ENCODE data around the gene NEDD8.

NEDD8 gene

DNA sequence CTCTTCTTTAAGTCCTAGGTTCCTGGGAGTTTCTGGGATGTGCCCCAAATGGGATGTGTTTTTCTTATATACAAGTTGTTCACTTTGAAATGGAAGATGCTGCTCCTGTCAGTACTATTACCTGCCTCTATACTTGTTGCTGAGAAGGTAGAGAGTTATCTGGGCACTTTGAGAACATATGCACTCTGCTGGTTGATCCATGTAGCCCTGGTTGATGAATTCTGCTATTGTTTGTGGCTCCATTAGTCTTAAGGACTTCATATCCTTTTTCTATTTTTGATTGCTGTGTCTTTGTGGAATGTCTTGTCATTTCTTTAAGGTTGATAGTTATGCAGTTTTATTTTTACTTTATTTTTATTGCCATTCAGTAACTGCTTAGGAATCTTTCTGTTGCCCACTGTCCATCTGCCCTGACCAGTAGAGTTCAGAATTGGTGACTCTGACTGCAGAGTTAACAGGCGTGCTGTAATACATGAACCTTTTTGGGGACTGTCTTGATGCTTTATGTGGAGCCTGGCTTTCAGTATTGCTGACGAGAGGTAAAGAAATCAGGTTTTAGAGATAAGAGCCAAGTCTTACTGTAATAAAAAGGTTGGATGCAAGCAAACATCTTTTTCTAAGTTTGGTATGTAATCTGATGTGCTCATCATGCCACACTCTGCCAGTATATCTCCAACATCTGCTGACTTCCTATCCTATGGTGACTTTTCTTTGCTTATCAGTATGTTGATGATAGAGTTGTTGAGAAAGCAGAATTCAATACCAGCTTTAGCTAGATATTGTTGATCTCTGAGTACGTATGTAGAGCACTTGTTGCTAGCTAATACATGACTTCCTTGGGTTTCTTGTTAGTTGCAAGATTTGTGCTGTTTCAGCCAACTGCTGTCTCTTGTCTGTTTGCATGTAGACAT is 2.2 kb upstream of the NEDD8 start:
- H3K4me3 ChIP-seq (ENCODE audit: control insufficient read depth, low read depth, low read length), result no peak overlapping the region
- TF ChIP-seq, protein P1, sequence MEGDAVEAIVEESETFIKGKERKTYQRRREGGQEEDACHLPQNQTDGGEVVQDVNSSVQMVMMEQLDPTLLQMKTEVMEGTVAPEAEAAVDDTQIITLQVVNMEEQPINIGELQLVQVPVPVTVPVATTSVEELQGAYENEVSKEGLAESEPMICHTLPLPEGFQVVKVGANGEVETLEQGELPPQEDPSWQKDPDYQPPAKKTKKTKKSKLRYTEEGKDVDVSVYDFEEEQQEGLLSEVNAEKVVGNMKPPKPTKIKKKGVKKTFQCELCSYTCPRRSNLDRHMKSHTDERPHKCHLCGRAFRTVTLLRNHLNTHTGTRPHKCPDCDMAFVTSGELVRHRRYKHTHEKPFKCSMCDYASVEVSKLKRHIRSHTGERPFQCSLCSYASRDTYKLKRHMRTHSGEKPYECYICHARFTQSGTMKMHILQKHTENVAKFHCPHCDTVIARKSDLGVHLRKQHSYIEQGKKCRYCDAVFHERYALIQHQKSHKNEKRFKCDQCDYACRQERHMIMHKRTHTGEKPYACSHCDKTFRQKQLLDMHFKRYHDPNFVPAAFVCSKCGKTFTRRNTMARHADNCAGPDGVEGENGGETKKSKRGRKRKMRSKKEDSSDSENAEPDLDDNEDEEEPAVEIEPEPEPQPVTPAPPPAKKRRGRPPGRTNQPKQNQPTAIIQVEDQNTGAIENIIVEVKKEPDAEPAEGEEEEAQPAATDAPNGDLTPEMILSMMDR (conservative IDR thresholded peaks at IDR 0.05; ENCODE audit: control insufficient read depth, insufficient read depth, low read depth, low read length), result no peak
- DNase-seq (ENCODE audit: low read depth), result no peak

DNA sequence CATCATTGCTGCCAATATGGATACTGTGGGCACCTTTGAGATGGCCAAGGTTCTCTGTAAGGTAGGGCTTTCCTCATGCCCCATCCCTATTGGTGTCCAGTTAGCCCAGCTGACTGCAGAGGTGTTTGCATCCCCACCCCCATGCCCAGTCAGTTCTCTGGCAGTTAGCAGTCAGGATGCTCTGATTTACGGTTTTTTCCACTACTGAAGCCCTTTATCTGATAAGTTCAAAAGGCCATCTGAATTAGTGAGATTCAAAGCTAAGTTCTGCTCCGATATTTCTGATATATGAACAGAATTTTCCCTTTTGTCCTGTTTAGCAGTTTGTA is 1.3 kb upstream of the NEDD8 start:
- no peak for DNase-seq (ENCODE audit: low read depth)
- TF ChIP-seq, protein P1 (conservative IDR thresholded peaks at IDR 0.05; ENCODE audit: control insufficient read depth, insufficient read depth, low read depth, low read length), result no peak
- H3K4me3 ChIP-seq (ENCODE audit: control insufficient read depth, low read depth, low read length), result peak overlapping the region; percentile 92

DNA sequence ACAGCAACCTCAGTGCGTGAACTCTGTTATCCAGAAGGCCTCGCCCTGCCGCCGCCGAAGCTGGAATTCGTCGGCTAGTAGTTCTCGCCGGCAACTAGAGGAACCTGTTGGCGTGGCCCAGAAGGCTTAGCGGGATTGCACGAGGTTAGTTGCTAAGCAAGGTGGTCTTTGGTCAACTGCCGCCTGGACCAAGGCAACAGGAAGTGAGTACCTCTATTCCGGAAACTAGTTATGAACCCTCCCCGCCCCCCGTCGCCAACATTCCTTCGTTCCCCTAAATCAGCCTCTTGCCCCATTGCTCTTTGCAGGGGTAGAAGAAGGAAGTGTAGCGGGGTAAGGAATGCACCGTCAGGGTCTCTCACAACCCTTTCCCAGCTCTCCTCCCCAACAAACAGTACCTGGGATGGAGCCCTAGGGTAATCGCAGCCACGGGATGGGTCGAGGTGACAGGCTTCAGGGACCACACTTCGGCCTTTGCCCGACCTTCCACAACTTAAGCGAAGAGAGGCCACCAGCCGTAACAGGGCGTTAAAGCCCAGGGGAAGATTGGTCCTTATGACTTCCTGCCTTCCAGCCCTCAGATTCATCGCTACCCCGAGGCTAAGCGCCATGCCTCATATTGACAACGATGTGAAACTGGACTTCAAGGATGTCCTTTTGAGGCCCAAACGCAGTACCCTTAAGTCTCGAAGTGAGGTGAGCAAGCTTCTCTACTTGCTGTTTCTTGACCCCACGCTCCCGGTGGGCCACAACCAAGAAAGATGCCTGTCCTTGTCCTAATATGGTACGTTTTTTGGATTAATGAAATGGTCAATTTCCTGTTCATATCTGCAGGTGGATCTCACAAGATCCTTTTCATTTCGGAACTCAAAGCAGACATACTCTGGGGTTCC is 724 bp upstream of the NEDD8 start, which contains the start of gene GMPR2:
Gene GMPR2, plus strand, starts transcription at position 285 of the 893 bp plus-strand sequence. Its CDS starts 325 bp downstream, at position 610.
- H3K4me3 ChIP-seq (ENCODE audit: control insufficient read depth, low read depth, low read length), result peak within 1 kb of the TSS; percentile 92
- DNase-seq (ENCODE audit: low read depth), result peak; percentile 7
- TF ChIP-seq, protein P1 (conservative IDR thresholded peaks at IDR 0.05; ENCODE audit: control insufficient read depth, insufficient read depth, low read depth, low read length), result no peak

DNA sequence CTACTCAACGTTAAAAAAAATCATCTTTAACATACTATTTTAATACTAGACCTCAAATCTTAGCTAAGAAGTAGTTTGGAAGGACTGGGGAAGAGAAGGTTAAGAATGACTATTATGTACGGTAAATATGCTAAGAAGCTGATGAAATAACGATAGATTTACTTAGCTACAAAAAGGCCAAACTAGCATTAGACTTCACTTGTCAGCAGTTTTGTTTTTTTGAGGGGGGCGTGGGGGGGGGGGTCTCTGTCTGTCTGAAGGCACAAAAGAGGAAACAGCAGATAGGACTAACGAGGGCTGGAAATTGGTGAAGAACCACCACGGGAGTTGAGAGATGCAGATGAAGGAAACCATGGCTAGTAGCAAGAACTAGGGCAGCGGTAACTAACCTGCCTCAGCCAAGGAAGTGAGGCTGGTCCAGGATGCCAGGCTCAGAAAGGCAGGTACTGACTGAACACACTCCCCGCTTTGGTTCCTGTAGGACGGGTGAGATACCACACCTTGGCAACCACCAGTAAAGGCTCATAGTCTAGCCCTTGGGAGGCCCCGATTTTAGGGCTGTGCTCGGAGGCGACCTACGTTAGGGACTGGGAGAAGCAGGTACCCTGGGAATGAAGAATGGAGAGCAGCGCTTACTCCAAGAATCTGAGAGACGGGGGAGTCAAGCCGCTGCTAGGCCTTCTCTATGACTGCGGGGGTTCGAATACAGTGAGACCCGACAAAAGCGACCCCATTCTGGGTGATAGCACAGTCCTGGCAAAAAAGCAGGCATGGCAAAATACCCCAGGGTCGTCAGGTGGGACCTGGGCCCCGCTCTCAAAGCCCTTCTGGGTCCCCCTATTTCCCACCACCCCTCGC is 675 bp downstream of the NEDD8 start:
- H3K4me3 ChIP-seq (ENCODE audit: control insufficient read depth, low read depth, low read length), result peak overlapping the region; percentile 92
- TF ChIP-seq, protein P1 (conservative IDR thresholded peaks at IDR 0.05; ENCODE audit: control insufficient read depth, insufficient read depth, low read depth, low read length), result no peak
- DNase-seq (ENCODE audit: low read depth), result no peak

DNA sequence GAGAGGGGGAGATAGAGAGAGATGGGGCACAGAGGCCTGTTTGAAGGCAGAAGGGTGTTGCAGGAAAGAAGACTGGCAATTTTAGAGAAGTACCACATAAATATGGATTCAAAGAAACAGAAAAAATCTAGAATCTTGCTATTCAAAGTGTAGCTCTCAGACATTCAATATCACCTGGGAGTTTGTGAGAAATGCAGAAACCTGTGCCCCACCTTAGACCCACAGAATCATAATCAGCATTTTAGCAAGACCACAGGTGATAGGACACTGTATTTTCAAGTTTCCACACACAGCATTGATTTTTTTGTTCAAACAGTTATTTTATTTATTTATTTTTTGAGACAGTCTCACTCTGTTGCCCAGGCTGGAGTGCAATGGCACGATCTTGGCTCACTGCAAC is 3.3 kb downstream of the NEDD8 start:
- H3K4me3 ChIP-seq (ENCODE audit: control insufficient read depth, low read depth, low read length), result no peak overlapping the region
- no peak for DNase-seq (ENCODE audit: low read depth)
- TF ChIP-seq, protein P1 (conservative IDR thresholded peaks at IDR 0.05; ENCODE audit: control insufficient read depth, insufficient read depth, low read depth, low read length), result no peak

DNA sequence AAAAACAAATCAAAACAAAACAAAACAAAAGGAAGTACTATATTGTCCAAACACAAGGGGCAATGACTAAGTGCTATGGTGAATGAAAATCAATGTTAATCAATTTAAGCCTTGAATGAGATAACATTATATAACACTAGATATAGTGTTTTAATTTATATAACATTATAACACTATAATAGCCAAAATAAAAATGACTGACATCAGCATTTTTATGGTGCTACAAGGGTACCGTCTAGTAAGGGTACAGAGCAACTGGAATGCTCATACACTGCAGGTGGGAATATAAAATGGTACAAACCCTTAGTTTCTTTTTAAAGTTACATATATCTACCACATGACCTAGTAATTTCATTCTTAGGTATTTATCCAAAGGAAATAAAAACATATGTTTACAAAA is 5.7 kb downstream of the NEDD8 start:
- no peak overlapping the region for H3K4me3 ChIP-seq (ENCODE audit: control insufficient read depth, low read depth, low read length)
- TF ChIP-seq, protein P1 (conservative IDR thresholded peaks at IDR 0.05; ENCODE audit: control insufficient read depth, insufficient read depth, low read depth, low read length), result no peak
- no peak for DNase-seq (ENCODE audit: low read depth)

Data from fibroblast of mammary gland (primary cell).